Lower leg skin (tissue), 4 donors: ENCODE measurements around the gene OR2B3. TPM values are rescaled to one million over a fixed set of nuclear protein-coding genes. Genes with fewer than 3 reads are reported as not detected.
"Not testable (repeated sequence)": the region's sequence is repeated elsewhere in the genome, so short reads cannot be mapped to it uniquely, and the experiment has no call there.

Experiments
- DNase-seq, 2 donors: peaks; one replicate each; pipeline ENCODE4 v3.0.0-alpha.2; 2019; ENCODE audit warnings: low spot score in 2 of 2
- H3K4me3 ChIP-seq: fragments of 200-600 bp; sonication (generic); 2 replicates; pipeline ENCODE4 v1.5.1; 2017; ENCODE audit warnings: mild to moderate bottlenecking, low read depth; ENCODE audit not compliant: poor library complexity, severe bottlenecking
- CTCF ChIP-seq, 3 donors: fragments of 450-650 bp; IDR thresholded peaks; one replicate each; pipeline ENCODE4 v1.5.1; 2016; ENCODE audit warnings: antibody characterized with exemption in 3 of 3, mild to moderate bottlenecking in 3 of 3, moderate library complexity in 2 of 3
- POLR2A ChIP-seq, 2 donors: fragments of 450-650 bp; IDR thresholded peaks; one replicate each; pipeline ENCODE4 v1.6.1; 2016 to 2017; ENCODE audit warnings: antibody characterized with exemption in 2 of 2, mild to moderate bottlenecking in 1 of 2, moderate library complexity in 1 of 2
- WGBS, 2 donors: methylation state at CpG; one replicate each; pipeline ENCODE4 v1.1.5; 2018; 5-methylcytosine and 5-hydroxymethylcytosine counted together
- intact Hi-C: fragments of 100-400 bp; cut with DNase I; formaldehyde crosslinking; loops from one replicate; pipeline ENCODE4 v1.15.0; 2023; ENCODE audit warnings: low total_unique reads
- total RNA-seq, 4 donors: library from RNA; depleted of rRNA; stranded (reverse); fragments of >200 nt; gene quantifications; one replicate each; pipeline ENCODE4 v1.1.0, GENCODE V29; 2016

The OR2B3 gene
- total RNA-seq = not detected

GRCh38 chr6:29087213-29087612, at the start of gene OR2B3:
OR2B3 (minus strand) TSS chr6:29087313; CDS start chr6:29087248, 65 bp downstream.
- intact Hi-C loops = no loop called here
- no peak for DNase-seq
- WGBS, 2 donors = 77 to 81% methylated on average over 1 of the region's 1 CpG
- no peak within 1 kb of the TSS for H3K4me3 ChIP-seq
- TF ChIP-seq CTCF (IDR thresholded peaks at IDR 0.05) = no peak
- no peak for TF ChIP-seq POLR2A (IDR thresholded peaks at IDR 0.05)

GRCh38 chr6:29131691-29132090, 44.6 kb upstream of the OR2B3 start:
- no peak overlapping the region for H3K4me3 ChIP-seq
- DNase-seq = no peak
- intact Hi-C loops = no loop called here
- 74 to 85% methylated on average over 2 of the region's 2 CpGs for WGBS, 2 donors
- no peak for TF ChIP-seq POLR2A (IDR thresholded peaks at IDR 0.05)
- TF ChIP-seq CTCF (IDR thresholded peaks at IDR 0.05) = no peak

GRCh38 chr6:29130644-29131043, 43.5 kb upstream of the OR2B3 start:
- intact Hi-C loops = no loop called here
- no peak for DNase-seq
- TF ChIP-seq POLR2A (IDR thresholded peaks at IDR 0.05) = no peak
- no peak for TF ChIP-seq CTCF (IDR thresholded peaks at IDR 0.05)
- H3K4me3 ChIP-seq = no peak overlapping the region
- WGBS, 2 donors = 63 to 75% methylated on average over 4 of the region's 4 CpGs

- no peak for DNase-seq
- WGBS, 2 donors = 63% methylated on average over 15 of the region's 15 CpGs
- no peak overlapping the region for H3K4me3 ChIP-seq
- TF ChIP-seq CTCF (IDR thresholded peaks at IDR 0.05) (no peak), POLR2A (IDR thresholded peaks at IDR 0.05) (no peak)
- intact Hi-C loops = loop anchor here (5.0 kb wide), 1 partner anchor 1692 kb away; no protein-coding TSS in a partner anchor
Measured at GRCh38 chr6:29129326-29130012, 42.4 kb upstream of the OR2B3 start.

GRCh38 chr6:29114964-29115363, 27.9 kb upstream of the OR2B3 start:
- DNase-seq, intact Hi-C loops, H3K4me3 ChIP-seq: not testable (repeated sequence)
- WGBS, 2 donors = 76 to 87% methylated on average over 3 of the region's 3 CpGs

GRCh38 chr6:29112135-29112534, 25.0 kb upstream of the OR2B3 start:
- intact Hi-C loops = no loop called here
- 73 to 76% methylated on average over 7 of the region's 7 CpGs for WGBS, 2 donors
- no peak for DNase-seq
- TF ChIP-seq CTCF (IDR thresholded peaks at IDR 0.05) (no peak), POLR2A (IDR thresholded peaks at IDR 0.05) (no peak)
- no peak overlapping the region for H3K4me3 ChIP-seq
